Measurements from ENCODE around the gene KCNC3. TPM values are rescaled to one million over a fixed set of nuclear protein-coding genes. Genes with fewer than 3 reads are reported as not detected.

The KCNC3 gene
- total RNA-seq, 1 experiment from 2014 or later, result not detected

- DNase-seq (ENCODE audit: low read depth), result no peak
These were observed 17.2 kb downstream of the KCNC3 start for GRCh38 chr19:50311723-50312635.

GRCh38 chr19:50310759-50311465 is 18.3 kb downstream of the KCNC3 start:
- no peak for DNase-seq (ENCODE audit: low read depth)

- DNase-seq (ENCODE audit: low read depth), result no peak
These were observed 19.6 kb downstream of the KCNC3 start for GRCh38 chr19:50309396-50310125.

GRCh38 chr19:50308991-50309390 is 20.2 kb downstream of the KCNC3 start:
- no peak for DNase-seq (ENCODE audit: low read depth)

GRCh38 chr19:50303558-50303957 is 25.6 kb downstream of the KCNC3 start:
- no peak for DNase-seq (ENCODE audit: low read depth)

- no peak for DNase-seq (ENCODE audit: low read depth)
These were observed 27.6 kb downstream of the KCNC3 start for GRCh38 chr19:50301607-50301971.

GRCh38 chr19:50300814-50301606 is 28.2 kb downstream of the KCNC3 start:
- DNase-seq (ENCODE audit: low read depth), result peak; percentile 85

- no peak for DNase-seq (ENCODE audit: low read depth)
These were observed 29.1 kb downstream of the KCNC3 start for GRCh38 chr19:50300051-50300450.

- DNase-seq (ENCODE audit: low read depth), result no peak
These were observed 35.7 kb downstream of the KCNC3 start for GRCh38 chr19:50293263-50294004.

GRCh38 chr19:50292216-50292827 is 36.9 kb downstream of the KCNC3 start:
- DNase-seq (ENCODE audit: low read depth), result no peak

- DNase-seq (ENCODE audit: low read depth), result no peak
These were observed 38.4 kb downstream of the KCNC3 start for GRCh38 chr19:50290775-50291174.

- no peak for DNase-seq (ENCODE audit: low read depth)
These were observed 39.2 kb downstream of the KCNC3 start for GRCh38 chr19:50290011-50290410.

- DNase-seq (ENCODE audit: low read depth), result no peak
These were observed 40.2 kb downstream of the KCNC3 start for GRCh38 chr19:50288954-50289353.

GRCh38 chr19:50287331-50287730 is 41.8 kb downstream of the KCNC3 start:
- no peak for DNase-seq (ENCODE audit: low read depth)

GRCh38 chr19:50286443-50286842 is 42.7 kb downstream of the KCNC3 start:
- no peak for DNase-seq (ENCODE audit: low read depth)

- DNase-seq (ENCODE audit: low read depth), result no peak
These were observed 43.3 kb downstream of the KCNC3 start for GRCh38 chr19:50285833-50286232.

GRCh38 chr19:50281491-50281890 is 47.7 kb downstream of the KCNC3 start:
- DNase-seq (ENCODE audit: low read depth), result no peak

GRCh38 chr19:50280983-50281382 is 48.2 kb downstream of the KCNC3 start:
- DNase-seq (ENCODE audit: low read depth), result no peak

GRCh38 chr19:50280074-50280473 is 49.1 kb downstream of the KCNC3 start:
- DNase-seq (ENCODE audit: low read depth), result no peak

GRCh38 chr19:50277966-50278580 is 51.1 kb downstream of the KCNC3 start:
- no peak for DNase-seq (ENCODE audit: low read depth)

Data from M059J (cell line).